MV-4-11 (cell line): ENCODE measurements around the gene MVB12B.
A peak's percentile ranks its signal among the peaks of the same experiment; 100 is the strongest.

Experiments
- DNase-seq: peaks from one replicate; lab custom pipeline; 2025; lab: John Stamatoyannopoulos, UW

MVB12B gene

GRCh38 chr9:126430124-126430523 is 103.5 kb downstream of the MVB12B start:
- DNase-seq = no peak

- DNase-seq = peak; percentile 49
Measured at GRCh38 chr9:126431077-126431742, 104.6 kb downstream of the MVB12B start.

- no peak for DNase-seq
Measured at GRCh38 chr9:126432659-126433058, 106.0 kb downstream of the MVB12B start.

GRCh38 chr9:126435105-126435504 is 108.5 kb downstream of the MVB12B start:
- DNase-seq = no peak

- DNase-seq = no peak
Measured at GRCh38 chr9:126435626-126436025, 109.0 kb downstream of the MVB12B start.

GRCh38 chr9:126436545-126437267 is 110.1 kb downstream of the MVB12B start:
- DNase-seq = no peak

GRCh38 chr9:126437268-126437666 is 110.6 kb downstream of the MVB12B start:
- no peak for DNase-seq

GRCh38 chr9:126437701-126438100 is 111.1 kb downstream of the MVB12B start:
- DNase-seq = no peak

- DNase-seq = no peak
Measured at GRCh38 chr9:126438741-126439401, 112.2 kb downstream of the MVB12B start.

- DNase-seq = no peak
Measured at GRCh38 chr9:126439402-126439765, 112.8 kb downstream of the MVB12B start.

- no peak for DNase-seq
Measured at GRCh38 chr9:126439883-126440653, 113.4 kb downstream of the MVB12B start.

- DNase-seq = no peak
Measured at GRCh38 chr9:126440940-126441339, 114.3 kb downstream of the MVB12B start.

GRCh38 chr9:126442636-126443035 is 116.0 kb downstream of the MVB12B start:
- DNase-seq = no peak

GRCh38 chr9:126443144-126443543 is 116.5 kb downstream of the MVB12B start:
- DNase-seq = no peak

GRCh38 chr9:126448136-126448535 is 121.5 kb downstream of the MVB12B start:
- no peak for DNase-seq

GRCh38 chr9:126448865-126449577 is 122.4 kb downstream of the MVB12B start:
- no peak for DNase-seq

GRCh38 chr9:126449725-126450667 is 123.4 kb downstream of the MVB12B start:
- DNase-seq = no peak

GRCh38 chr9:126450668-126451205 is 124.1 kb downstream of the MVB12B start:
- DNase-seq = no peak

- no peak for DNase-seq
Measured at GRCh38 chr9:126451316-126451885, 124.8 kb downstream of the MVB12B start.

GRCh38 chr9:126452106-126452505 is 125.5 kb downstream of the MVB12B start:
- no peak for DNase-seq
